ENCODE results near the gene UVRAG.
"Not testable (repeated sequence)": the region's sequence is repeated elsewhere in the genome, so short reads cannot be mapped to it uniquely, and the experiment has no call there.

GRCh38 chr11:76076253-76076652 is 261.2 kb downstream of the UVRAG start:
- TF ChIP-seq CTCF (CRISPR knock-in tag; IDR thresholded peaks at IDR 0.05); ZBTB37 (CRISPR knock-in tag; IDR thresholded peaks at IDR 0.05); CSRNP1 (CRISPR knock-in tag; IDR thresholded peaks at IDR 0.05); RERE (CRISPR knock-in tag; IDR thresholded peaks at IDR 0.05; ENCODE audit: low read depth); ZNF232 (CRISPR knock-in tag; IDR thresholded peaks at IDR 0.05; ENCODE audit: borderline replicate concordance); MAFK (conservative IDR thresholded peaks at IDR 0.05 in 1 of 2, IDR thresholded peaks at IDR 0.05 in 1 of 2; ENCODE audit: low read length in 2 of 2); KDM5A (IDR thresholded peaks at IDR 0.05; ENCODE audit: borderline replicate concordance, low read length); SNAPC4 (CRISPR knock-in tag; IDR thresholded peaks at IDR 0.05); RNF2 (conservative IDR thresholded peaks at IDR 0.05; ENCODE audit: low read depth); ZNF780A (CRISPR knock-in tag; IDR thresholded peaks at IDR 0.05); HMG20A (CRISPR knock-in tag; IDR thresholded peaks at IDR 0.05; ENCODE audit: borderline replicate concordance): not testable (repeated sequence)

Data from HepG2 (cell line).